Superior temporal gyrus (tissue), 1 donor: ENCODE data around the gene ADAMTS13.
A peak's percentile ranks its signal among the peaks of the same experiment; 100 is the strongest.

ENCODE experiments used
- DNase-seq: peaks from one replicate; pipeline ENCODE4 v3.0.0-alpha.2; 2016; ENCODE audit errors: extremely low spot score

Gene ADAMTS13

GRCh38 chr9:133454325-133454724, 32.2 kb downstream of the ADAMTS13 start:
- no peak for DNase-seq

GRCh38 chr9:133454943-133455673, 32.9 kb downstream of the ADAMTS13 start:
- DNase-seq: no peak

- no peak for DNase-seq
Measured at GRCh38 chr9:133455936-133456335, 33.8 kb downstream of the ADAMTS13 start.

GRCh38 chr9:133456409-133456808, 34.2 kb downstream of the ADAMTS13 start:
- no peak for DNase-seq

- no peak for DNase-seq
Measured at GRCh38 chr9:133457233-133457632, 35.1 kb downstream of the ADAMTS13 start.

- no peak for DNase-seq
Measured at GRCh38 chr9:133457748-133458147, 35.6 kb downstream of the ADAMTS13 start.

GRCh38 chr9:133458643-133459312, 36.6 kb downstream of the ADAMTS13 start:
- no peak for DNase-seq

GRCh38 chr9:133459476-133460404, 37.6 kb downstream of the ADAMTS13 start, which contains the start of gene CACFD1:
TSS of gene CACFD1 (plus strand) at chr9:133459978. CDS start at chr9:133460067, 89 bp downstream.
- DNase-seq: peak; percentile 91

- DNase-seq: no peak
Measured at GRCh38 chr9:133460405-133461175, 38.4 kb downstream of the ADAMTS13 start.

- DNase-seq: no peak
Measured at GRCh38 chr9:133461975-133462374, 39.8 kb downstream of the ADAMTS13 start.

- no peak for DNase-seq
Measured at GRCh38 chr9:133463234-133463863, 41.2 kb downstream of the ADAMTS13 start.

- no peak for DNase-seq
Measured at GRCh38 chr9:133463864-133464615, 41.9 kb downstream of the ADAMTS13 start.

- no peak for DNase-seq
Measured at GRCh38 chr9:133464638-133465037, 42.5 kb downstream of the ADAMTS13 start.

GRCh38 chr9:133465984-133466383, 43.8 kb downstream of the ADAMTS13 start:
- no peak for DNase-seq

- DNase-seq: no peak
Measured at GRCh38 chr9:133467101-133467500, 44.9 kb downstream of the ADAMTS13 start.

- no peak for DNase-seq
Measured at GRCh38 chr9:133468374-133468773, 46.2 kb downstream of the ADAMTS13 start.

GRCh38 chr9:133468777-133469421, 46.7 kb downstream of the ADAMTS13 start:
- DNase-seq: no peak

- no peak for DNase-seq
Measured at GRCh38 chr9:133470427-133470924, 48.3 kb downstream of the ADAMTS13 start.

GRCh38 chr9:133470988-133471387, 48.8 kb downstream of the ADAMTS13 start:
- DNase-seq: no peak
